ENCODE data around the gene SMARCD2.
A peak's percentile ranks its signal among the peaks of the same experiment; 100 is the strongest.

The SMARCD2 gene

GRCh38 chr17:63848834-63849689, 6.6 kb upstream of the SMARCD2 start:
- DNase-seq, result no peak

- no peak for DNase-seq
Observed at GRCh38 chr17:63847525-63848249, 5.2 kb upstream of the SMARCD2 start.

GRCh38 chr17:63845509-63845908, 3.0 kb upstream of the SMARCD2 start:
- no peak for DNase-seq

- DNase-seq, result no peak
Observed at GRCh38 chr17:63843910-63844677, 1.6 kb upstream of the SMARCD2 start.

GRCh38 chr17:63843387-63843888, 953 bp upstream of the SMARCD2 start:
- peak; percentile 38 for DNase-seq

DNA sequence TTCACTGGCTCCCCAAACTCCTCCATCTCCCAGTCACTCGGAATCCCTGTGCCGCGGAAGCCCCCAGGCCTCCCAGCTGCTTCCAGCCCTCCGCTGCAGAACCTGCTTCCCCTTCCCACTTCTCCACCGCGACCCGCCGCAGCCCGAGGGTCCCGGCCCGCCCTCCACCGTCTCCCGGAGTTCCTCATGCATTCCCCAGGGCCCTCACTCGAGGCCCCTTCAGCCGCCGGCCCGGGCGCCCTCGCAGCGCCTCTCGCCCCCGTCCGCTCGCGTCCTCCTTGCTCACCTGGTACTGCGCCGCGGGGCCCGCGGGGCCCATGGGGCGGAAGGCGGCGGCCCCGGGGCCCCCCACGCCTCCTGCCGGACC, 329 bp downstream of the SMARCD2 start:
- peak; percentile 56 for DNase-seq

DNA sequence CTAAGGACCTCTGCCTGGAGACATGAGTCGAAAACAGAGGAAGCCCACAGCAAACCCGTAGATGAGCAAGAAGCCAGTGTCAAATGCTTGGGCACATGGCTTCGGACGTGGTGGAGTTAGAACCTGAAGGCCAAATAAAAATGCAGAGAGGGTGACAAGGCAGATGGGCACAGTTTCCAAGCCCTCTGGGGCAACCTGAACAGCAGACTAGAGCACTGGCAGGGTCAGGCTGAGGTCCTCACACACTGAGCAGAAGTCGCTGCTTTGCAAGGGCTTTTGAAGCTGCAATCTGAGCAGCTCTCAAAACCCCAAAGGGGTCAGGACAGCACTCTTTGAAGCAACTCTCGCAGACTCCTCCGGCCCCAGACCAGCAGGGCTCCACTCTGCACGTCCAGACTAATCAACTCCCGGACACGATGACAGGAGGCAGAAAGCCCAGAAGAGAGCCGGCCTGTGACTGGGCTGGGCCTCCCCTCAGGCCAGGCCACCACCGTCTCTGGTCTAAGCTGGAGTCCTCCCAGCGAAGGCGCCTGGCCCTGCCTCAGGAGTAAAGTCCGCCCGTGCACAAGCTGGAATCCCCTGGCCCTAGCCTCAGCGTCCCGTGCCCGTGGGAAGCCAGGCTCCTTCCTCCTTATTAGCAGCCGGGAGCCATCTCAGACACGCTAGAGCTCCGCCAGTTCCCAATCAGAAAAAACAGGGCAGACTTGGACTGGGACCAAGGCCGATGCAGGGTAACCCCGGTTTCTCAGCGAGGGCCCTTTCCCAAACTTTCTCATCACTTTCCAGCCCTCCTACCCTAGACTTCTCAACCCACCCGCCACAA, 924 bp downstream of the SMARCD2 start:
- peak; percentile 39 for DNase-seq

DNA sequence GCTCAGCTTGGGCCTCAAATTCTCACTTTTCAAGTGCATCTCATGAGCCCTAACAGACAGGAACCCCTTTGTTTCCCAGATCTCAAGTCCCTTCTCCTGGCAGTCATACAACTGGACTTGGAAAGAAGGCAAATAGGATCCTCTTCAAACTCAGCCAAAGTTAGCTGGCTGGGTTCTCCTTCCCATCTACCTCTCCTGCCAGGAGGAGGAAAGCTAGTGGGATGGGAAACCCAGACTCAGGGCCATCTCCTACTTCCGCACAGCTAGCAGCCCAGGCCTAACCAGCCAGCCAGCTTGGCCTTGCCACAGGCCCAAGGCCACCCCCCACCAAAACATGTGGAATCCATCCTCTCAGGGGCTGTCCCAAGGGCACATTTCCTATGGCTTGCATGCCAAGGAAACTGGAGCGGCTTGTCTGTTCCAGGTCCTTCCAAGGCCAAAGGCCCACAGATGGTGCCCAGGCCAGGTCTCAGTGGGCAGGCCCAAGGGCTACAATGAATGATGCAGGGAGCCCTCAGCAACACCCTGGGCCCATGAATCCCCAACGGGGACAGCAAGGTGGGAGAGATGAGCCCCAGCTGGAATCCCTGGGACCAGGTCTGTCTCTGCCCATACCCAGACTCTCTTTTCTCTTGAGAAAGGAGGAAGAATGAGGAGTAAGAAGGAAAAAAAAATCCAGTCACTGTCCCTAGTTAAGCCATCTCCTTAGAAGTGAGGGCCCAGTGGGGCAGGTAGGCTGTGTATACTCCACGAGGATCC, 1.7 kb downstream of the SMARCD2 start:
- no peak for DNase-seq

- no peak for DNase-seq
Observed at GRCh38 chr17:63838631-63839171, 3.8 kb downstream of the SMARCD2 start.

DNA sequence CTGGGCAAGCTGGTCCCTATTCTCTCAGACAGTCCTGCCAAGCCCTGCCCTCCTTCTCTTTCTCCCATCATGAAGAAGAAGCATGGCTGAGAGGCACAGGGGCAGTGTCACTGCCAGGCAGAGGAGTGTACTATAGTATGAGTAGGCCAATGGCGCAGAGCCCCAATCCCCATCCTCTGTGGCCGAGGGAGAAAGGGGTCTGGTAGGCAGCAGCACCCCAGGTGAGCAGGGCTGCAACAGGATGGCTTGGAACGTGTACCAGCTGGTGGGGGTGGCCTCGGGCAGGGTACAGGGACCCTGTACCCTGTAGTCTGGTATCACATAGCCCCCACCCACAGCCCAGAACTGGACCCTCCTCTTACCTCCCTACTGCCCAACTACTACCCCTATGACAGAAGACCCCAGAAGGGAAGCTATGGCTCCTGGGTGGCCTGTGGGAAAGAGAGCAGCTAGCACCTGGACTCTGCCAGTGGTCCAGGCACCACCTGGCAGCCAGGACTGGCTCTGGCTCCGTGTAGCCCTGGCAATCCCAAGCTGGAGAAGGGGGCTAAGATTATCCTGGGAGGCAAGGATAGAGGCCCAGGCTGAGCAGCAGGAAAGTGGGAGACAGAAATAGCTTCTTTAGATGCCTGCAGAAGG, 4.4 kb downstream of the SMARCD2 start:
- no peak for DNase-seq

- DNase-seq, result no peak
Observed at GRCh38 chr17:63837480-63837879, 5.0 kb downstream of the SMARCD2 start.

- DNase-seq, result no peak
Observed at GRCh38 chr17:63836811-63837210, 5.7 kb downstream of the SMARCD2 start.

DNA sequence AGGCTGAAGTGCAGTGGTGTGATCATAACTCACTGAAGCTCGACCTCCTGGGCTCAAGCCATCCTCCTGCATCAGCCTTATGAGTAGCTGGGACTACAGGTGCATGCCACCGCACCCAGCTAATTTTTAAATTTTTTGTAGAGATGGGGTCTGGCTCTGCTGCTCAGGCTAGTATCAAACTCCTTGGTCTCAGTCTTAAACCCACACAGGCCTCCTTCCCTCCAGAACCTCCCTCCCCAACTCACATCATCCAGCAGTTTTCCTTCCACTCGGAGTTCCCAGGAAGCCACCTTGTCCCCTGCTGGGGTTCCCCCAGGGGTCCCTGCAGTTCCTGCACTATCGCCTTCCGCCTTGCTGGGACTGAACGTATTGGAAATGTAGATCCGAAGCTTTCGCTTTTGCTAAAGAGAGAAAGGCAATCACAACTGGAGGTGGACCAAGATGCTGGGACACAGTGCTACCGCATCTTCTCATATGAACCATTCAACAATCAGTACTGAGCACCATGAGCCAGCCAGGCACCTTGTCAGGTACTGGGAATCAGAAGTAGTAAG, 7.2 kb downstream of the SMARCD2 start:
- DNase-seq, result no peak

GRCh38 chr17:63834431-63835166, 7.9 kb downstream of the SMARCD2 start:
- DNase-seq, result peak; percentile 83

DNA sequence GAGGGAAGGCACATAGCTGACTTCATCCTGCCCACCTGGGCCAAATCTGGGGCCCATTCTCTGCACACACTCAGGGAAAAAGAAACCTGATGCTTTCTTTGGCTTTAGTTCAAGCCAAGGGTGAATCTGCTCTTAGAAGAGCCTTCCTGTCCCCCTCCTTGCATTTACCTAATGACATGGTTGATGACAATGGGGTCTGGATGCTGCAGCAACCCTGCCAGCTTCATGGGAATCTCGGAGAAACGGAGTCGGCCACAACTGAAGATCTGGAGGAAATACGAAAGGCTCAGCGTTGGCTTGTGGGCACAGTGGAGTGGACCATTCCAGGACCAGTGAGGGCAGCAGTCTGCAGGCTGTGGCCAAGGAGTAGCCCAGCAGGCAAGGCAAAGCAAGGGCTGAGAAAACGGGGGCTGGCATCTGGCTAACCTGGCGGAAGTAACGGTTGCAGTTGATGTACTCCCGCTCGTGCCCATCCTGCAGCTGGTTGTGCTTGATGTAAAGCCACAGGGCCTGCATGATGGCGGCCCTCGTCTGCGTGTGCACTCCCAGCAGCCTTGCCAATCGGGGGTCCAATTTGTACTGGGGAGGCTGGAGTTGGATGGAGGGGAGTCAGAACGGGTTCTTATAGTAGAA, 8.6 kb downstream of the SMARCD2 start:
- DNase-seq, result no peak

GRCh38 chr17:63833026-63833740, 9.3 kb downstream of the SMARCD2 start:
- no peak for DNase-seq

DNA sequence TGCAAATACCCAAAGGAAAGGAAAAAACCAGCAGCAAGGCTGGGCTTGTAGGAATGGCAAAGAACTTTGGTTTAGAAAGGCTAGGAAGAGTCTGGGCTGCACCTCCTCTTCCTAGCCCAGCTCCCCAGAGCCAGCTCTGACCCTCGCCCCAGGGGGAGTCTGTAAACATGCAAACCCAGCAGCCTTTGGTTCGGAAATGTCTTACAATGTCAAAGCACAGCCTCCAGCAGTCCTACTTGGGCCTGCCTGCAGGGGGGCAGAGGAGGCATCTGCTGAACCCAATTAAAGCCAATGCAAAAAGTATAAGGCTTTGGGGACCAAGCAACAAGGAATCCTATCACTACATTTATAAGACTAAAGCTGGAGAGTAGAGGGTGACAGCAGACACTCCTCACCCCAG, 10.0 kb downstream of the SMARCD2 start:
- no peak for DNase-seq

GRCh38 chr17:63832014-63832413, 10.5 kb downstream of the SMARCD2 start:
- DNase-seq, result no peak

GRCh38 chr17:63831505-63831904, 11.0 kb downstream of the SMARCD2 start:
- DNase-seq, result no peak
